CD4-positive, alpha-beta T cell treated with Interleukin-10 for 1 hour (primary cell): Measurements from ENCODE around the gene TIMM17A.

Experiments
- DNase-seq: peaks from one replicate; pipeline ENCODE4 v3.0.0-alpha.2; 2020

Gene TIMM17A

DNA sequence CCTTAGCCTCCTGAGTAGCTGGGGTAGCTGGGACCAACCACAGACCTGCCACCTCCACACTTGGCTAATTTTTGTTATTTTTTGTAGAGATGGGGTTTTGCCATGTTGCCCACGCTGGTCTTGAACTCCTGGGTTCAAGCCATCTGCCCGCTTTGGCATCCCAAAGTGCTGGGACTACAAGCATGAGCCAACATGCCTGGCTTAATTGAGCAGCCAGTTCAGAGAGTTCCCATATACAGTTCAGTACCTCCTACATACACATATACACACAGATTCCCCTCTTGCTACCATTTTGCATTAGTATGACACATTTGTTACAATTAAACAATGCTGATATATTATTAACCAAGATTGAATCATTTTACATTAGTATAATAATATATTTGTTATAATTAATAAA is 30.1 kb downstream of the TIMM17A start:
- DNase-seq: no peak

DNA sequence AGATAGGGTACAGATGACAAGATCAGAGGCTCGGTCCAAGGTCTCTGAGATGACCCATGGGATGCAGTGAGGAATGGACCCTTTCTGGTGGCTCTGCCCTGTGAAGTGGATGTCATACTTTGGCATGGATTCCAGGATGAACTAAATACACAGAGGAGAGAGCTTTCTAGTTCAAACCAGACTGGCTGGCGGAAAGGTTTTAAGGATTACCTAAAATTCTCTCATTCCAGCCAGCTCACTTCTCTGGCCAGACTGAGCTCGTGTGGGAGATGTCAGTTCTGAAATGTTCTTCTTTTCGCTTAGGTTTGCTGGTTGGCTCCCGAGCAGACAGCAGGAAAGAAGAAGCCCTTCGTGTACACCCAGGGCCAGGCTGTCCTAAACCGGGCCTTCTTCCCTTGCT is 33.3 kb downstream of the TIMM17A start:
- no peak for DNase-seq

DNA sequence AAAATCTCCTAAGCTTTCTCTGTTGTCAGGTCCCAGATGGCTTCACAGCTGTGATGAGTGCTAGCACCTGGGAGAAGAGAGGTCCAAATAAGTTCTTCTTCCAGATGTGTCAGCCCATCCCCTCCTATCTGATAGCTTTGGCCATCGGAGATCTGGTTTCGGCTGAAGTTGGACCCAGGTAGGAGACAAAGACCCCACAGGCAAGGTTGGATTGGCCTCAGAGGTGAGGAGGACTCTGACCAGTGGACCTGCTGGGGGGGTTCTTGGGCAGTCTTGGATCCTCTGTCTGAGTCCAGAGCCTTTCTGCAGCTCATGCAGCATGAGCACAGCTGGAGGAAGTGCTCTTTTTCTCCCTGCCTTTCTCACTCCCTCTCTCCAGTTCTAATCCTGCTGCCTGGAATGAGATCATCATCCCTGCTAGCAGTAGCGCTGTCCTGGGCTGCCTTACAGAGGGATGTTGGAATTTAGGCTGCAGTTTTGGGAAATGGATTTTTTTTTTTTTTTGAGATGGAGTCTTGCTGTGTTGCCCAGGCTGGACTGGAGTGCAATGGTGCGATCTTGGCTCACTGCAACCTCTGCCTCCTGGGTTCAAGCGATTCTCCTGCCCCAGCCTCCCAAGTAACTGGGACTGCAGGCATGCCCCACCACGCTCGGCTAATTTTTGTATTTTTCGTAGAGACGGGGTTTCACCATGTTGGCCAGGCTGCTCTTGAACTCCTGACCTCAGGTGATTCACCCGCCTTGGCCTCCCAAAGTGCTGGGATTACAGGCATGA is 34.2 kb downstream of the TIMM17A start:
- DNase-seq: no peak

DNA sequence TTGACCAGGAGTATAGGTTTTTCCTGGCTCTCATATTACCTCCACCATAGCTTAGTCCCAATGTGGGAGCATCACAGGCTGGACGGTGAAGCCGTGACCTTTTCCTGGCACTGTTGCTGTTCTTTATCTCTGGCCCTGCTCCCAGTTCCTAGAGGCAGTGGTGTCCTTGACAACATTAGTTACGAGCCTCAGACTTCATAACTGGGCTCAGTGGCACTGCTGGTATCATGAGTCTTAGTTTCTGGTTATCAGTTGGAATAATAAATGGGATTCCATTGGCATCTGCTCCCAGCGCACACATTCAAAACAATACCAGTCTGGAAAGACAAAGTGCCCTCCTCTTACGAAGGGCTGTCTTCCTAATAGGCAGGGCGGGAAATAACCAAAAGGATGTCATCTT is 35.1 kb downstream of the TIMM17A start:
- no peak for DNase-seq

DNA sequence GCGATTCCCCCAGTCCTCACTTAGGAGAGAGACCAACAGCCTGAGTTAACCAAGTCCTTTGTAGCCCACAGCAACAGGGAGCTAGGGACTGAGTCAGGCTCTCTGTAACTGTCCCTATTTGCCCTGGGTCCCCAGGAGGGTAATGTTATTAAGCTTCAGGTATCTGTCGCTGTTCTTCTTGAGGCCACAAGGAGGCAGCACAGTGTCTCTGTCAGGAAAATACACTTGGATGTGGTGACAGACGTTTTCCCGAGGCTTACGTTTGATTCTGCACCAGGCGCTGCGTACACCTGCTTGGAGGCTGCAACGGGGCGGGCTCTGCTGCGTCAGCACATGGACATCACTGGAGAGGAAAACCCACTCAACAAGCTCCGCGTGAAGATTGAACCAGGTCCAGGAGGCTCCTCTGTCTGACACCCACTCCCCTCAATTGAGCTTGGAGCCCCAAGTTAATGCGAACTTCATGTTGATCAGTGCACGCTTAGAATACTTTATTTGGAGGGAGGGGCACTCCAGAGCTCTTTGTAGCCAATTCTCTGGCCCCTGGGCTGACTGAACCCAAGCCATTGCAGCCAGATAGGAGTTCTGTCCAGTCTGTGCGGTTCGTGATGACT is 44.4 kb downstream of the TIMM17A start:
- DNase-seq: peak; percentile 39

DNA sequence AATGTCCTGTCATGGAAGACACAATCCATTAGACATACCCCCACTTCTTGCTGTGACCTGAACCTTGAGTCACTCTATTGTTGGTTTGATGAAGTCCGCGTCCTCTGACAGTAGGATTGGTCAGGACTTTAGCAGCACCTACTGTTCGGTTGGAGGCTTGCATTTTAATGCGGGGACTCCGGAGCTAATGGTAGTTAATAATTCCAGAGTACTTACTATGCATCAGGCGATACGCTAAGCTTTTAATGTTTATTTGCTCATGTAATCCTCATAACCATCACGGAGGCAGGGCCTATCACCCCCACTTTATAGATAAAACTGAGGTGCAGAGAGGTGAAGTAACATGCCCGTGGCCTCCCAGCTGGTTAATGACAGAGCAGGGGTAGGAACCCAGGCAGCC is 47.2 kb downstream of the TIMM17A start:
- DNase-seq: no peak

DNA sequence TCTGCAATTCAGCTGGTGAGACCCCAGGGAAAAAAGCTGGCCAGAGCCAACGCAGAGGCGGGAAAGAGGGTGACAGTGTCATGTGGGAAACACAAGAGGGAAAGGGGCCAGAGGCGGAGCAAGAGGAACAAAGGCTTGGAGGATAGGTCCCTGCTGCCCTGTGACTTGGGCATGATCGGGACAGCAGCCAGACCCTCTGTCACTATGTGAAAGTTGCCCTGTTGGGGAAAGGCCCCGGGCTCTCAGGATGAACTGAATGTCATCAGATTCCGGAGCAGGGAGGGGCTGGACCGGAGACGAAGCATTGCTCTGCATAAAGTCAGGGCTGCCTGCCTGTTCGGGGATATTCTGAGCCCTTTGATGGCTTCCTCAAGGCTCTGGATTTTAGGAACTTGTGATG is 49.4 kb downstream of the TIMM17A start:
- no peak for DNase-seq

DNA sequence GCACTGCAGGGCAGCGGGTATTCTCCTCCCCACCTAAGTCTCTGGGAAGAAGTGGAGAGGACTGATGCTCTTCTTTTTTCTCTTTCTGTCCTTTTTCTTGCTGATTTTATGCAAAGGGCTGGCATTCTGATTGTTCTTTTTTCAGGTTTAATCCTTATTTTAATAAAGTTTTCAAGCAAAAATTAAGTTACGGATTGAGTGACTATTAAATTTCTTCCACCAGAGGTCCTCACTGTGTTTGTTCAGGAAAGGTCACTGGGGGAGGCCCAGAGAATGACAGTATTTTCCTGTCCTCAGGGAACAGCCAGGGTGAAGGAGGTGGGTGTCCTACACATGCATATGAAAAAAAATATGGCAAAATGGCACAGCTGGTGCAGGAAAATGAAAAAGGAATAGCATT is 50.7 kb downstream of the TIMM17A start:
- DNase-seq: no peak

DNA sequence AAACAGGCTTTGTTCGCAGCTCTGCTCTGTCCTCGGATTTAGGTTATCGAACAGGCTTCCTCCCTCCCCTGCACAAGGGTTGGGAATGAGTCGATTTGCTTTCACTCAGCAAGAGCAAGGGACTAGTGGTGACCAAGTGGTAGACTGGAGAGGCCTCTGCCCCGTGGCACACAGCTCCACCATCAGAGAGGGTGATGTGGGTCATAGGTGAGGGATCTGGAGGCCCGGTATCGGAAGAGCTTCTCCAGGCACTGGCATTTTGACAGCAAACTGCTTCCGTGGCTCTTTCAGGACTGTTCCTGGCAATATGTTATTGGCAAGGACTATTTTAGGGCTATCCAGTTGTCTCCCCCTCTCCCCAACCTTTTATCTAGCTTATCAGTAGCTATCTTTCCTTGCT is 52.0 kb downstream of the TIMM17A start:
- no peak for DNase-seq

DNA sequence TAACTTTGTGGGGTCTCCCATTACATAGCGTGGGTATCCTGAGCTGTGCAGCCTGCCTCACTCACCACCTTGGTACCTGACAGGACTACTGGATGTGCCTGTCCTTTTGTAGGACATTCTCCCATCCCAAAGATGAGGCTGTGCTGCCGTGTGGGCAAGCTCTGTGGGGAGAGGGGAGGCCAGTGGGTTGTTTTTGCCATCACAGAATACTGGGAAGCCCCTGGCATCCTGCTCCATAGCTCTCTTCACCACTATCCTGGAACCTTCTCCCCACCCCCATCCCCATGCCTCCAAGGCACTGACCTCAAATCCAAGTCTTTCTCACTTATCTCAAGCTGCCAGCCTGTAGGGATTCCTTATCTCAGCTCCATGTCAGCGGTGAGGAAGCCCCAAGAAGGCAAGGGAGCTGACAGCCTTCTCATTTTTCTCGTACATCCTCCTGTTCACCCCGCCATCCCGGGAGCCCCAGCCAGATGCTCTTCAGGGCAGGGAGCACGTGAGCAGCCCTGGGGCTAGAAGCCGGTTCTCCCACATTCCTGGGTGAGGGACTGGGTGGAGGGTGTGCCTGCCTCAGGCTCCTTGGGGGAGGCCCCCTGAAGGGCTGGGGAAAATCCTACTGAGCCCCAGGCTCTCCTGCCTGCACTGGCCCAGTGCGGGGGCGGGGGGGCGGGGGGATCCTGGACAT is 52.6 kb downstream of the TIMM17A start:
- DNase-seq: no peak

DNA sequence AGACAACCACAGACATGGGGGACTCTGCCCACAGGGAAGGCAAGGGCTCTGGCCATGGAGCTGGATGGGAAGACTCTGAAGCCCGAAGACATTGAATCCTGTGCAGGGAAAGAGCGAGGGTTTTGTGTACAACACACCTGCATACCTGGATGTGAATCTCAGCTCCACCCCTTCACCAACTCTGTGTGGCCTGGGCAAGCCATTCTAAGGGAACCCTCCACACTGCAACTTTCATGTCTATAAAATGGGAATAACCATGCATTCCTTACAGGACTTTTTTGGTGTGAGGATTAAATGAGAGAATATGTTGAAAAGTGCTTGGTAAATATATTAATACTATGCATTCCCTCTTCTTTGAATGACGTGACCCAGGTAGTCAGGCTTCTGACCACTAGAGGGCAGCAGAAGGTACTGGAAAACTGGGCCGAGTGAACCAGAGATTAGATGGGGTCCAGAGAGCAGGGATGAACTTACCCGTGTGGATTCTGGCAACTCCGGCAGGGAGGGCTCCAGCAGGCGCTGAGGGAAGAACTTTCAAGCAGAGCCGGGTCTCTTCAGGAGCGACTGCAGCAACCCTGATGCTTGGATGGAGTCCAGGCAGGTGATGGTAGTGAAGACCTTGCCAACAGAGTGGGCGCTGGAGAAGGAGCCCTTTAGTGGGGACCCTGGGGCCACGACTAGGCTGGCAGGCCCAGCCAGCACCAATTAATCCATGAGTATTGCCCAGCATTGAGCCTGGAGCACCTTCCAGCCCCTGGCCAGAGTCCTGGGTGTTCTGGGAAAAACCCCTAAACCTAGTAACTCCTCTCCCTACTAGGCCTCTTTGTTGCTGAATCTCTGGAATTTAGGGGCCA is 54.2 kb downstream of the TIMM17A start:
- peak; percentile 59 for DNase-seq

DNA sequence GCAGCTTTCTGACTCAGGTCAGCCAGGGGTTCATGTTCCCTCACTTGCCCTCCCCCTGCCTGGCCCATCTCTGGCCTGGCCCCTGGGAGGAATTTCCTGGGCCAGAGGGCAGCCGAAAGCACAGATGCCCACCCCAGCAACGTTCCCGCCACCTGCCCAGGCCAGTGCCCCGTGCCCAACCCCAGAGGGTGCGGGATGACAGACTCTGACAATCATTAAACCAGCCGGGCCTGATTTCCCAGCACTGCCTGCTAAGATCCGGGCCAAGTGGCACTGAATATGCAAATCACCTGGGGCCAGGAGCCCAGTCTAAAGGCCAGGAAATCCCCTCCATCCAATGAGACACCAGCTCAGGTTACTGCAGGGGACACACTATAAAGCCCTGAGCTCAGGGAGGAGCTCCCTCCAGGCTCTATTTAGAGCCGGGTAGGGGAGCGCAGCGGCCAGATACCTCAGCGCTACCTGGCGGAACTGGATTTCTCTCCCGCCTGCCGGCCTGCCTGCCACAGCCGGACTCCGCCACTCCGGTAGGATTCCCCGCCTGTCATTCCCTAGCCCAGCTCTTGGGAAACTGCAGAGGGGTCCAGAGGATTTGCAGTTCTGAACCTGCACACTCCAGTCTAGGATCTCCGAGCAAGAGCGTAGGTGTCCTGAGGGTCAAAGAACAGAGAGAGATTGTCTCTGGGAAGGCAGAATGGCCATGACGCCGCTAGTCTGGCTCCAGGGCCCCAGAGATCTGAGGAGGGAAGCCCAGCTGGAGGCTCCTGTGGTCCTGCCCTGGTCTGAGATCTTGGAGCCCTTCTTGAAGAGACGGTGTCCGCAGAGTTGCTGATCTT is 55.1 kb downstream of the TIMM17A start, which contains the start of gene ELF3:
Gene ELF3, plus strand, starts transcription at position 408 of the 836 bp plus-strand sequence. CDS start 550 bp downstream, outside the sequence.
- DNase-seq: no peak

DNA sequence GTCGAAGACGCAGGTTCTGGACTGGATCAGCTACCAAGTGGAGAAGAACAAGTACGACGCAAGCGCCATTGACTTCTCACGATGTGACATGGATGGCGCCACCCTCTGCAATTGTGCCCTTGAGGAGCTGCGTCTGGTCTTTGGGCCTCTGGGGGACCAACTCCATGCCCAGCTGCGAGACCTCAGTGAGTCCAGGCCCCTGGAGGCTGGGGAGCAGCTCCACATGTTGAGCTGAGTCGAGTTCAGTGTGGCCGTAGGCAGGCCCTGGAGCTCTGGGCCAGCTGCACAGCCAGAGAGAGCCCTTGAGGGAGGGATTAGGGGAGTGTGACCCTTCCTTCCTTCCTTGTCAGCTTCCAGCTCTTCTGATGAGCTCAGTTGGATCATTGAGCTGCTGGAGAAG is 56.7 kb downstream of the TIMM17A start:
- no peak for DNase-seq

DNA sequence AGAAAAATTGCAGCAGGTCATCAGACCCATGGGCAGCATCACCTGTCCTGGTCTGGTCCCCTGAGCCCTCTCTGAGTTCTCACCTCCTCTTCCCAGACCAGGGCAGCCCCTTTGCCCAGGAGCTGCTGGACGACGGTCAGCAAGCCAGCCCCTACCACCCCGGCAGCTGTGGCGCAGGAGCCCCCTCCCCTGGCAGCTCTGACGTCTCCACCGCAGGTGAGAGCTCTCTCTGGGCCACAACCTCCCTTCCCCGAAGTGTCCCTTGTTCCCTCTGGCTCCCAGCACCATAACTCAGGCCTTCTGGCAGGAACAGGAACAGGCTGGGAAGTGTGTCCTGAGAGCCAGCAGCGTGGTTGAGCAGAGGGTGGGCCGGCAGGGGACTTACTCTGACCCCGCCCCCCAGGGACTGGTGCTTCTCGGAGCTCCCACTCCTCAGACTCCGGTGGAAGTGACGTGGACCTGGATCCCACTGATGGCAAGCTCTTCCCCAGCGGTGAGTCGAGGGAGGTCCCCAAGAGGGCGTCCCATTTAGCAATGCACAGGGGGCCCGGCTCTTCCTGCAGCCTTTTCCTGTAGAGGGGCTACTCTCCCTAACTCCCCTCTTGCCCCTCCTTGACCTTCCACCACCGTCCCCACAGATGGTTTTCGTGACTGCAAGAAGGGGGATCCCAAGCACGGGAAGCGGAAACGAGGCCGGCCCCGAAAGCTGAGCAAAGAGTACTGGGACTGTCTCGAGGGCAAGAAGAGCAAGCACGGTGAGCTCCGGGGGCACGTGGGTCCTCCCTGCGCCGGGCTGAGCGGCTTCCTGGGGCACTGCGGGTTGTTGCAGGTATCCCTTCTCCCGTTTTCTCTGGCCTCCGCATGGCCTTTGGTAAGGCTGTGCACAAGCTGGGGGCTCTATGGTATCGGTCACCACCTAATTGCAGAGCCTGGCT is 57.5 kb downstream of the TIMM17A start:
- DNase-seq: no peak

DNA sequence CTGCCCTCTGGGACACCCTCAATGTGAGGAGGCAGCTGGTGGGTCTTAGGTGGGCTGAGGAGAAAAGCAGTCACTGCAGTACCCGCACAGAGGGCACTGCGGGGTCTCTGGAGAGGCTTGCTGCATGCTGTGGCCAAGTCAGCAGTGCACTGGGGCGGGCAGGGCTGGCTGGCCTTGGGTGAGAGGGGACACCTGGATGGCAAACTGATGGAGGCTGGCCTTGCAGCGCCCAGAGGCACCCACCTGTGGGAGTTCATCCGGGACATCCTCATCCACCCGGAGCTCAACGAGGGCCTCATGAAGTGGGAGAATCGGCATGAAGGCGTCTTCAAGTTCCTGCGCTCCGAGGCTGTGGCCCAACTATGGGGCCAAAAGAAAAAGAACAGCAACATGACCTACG is 58.3 kb downstream of the TIMM17A start:
- no peak for DNase-seq

DNA sequence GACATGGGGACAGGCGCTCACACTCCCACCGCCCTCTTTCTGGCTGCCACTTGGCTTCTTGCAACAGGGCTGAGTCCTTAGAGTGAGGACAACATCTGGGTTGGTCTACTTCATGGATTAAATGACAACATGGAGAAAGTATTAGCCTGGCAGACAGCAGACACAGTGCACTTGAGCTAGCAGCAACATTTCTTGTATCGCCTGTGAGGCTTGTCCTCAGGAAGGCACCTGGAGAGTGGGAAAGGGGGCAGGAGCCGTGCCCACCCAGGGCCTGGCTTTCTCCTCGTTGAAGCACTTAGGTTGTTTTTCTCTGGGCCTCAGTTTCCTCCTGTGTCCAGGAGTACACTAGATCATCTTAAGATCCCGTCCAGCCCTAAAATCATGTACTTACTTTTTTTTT is 58.8 kb downstream of the TIMM17A start:
- no peak for DNase-seq

DNA sequence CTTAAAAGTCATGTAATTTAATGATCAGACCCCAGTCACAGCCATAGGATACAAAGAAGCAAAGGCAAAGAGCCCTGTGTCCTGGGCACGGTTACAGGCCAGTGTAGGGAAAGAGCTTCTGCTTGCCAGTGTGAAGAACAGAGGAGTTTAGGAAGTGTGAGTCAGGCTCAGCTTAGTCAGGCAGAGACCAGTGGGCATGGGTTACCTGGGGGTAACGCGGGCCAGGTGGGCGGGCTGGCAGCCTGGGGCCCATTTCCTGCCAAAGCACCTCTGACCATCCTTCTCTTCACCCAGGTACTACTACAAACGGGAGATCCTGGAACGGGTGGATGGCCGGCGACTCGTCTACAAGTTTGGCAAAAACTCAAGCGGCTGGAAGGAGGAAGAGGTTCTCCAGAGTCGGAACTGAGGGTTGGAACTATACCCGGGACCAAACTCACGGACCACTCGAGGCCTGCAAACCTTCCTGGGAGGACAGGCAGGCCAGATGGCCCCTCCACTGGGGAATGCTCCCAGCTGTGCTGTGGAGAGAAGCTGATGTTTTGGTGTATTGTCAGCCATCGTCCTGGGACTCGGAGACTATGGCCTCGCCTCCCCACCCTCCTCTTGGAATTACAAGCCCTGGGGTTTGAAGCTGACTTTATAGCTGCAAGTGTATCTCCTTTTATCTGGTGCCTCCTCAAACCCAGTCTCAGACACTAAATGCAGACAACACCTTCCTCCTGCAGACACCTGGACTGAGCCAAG is 59.8 kb downstream of the TIMM17A start:
- no peak for DNase-seq

DNA sequence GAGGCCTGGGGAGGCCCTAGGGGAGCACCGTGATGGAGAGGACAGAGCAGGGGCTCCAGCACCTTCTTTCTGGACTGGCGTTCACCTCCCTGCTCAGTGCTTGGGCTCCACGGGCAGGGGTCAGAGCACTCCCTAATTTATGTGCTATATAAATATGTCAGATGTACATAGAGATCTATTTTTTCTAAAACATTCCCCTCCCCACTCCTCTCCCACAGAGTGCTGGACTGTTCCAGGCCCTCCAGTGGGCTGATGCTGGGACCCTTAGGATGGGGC is 60.3 kb downstream of the TIMM17A start:
- no peak for DNase-seq

DNA sequence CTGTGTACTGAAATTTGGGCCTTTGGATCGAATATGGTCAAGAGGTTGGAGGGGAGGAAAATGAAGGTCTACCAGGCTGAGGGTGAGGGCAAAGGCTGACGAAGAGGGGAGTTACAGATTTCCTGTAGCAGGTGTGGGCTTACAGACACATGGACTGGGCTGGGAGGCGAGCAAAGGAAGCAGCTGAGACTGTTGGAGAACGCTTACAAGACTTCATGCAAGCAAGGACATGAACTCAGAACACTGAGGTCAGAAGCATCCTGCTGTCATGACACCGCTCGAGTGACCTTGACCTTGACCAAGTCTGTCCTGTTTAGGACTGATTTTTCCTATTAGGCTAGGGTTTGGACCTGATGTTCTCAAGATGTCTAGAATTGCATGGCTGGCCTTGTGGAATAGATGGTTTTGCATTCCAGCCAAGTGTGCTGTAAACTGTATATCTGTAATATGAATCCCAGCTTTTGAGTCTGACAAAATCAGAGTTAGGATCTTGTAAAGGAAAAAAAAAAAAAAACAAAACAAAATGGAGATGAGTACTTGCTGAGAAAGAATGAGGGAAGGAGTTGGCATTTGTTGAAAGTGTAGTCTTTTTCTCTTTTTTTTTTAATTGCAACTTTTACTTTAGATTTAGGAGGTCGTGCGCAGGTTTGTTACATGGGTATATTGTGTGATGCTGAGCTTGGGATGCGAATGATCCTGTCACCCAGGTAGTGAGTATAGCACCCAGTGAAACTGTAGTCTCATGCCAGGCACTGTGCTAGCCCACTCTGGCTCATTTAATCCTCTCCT is 60.9 kb downstream of the TIMM17A start:
- no peak for DNase-seq
